RPMI7951 (cell line): ENCODE measurements around the gene GCH1. TPM values are rescaled to one million over a fixed set of nuclear protein-coding genes. Genes with fewer than 3 reads are reported as not detected.
"Not testable (repeated sequence)": the region's sequence is repeated elsewhere in the genome, so short reads cannot be mapped to it uniquely, and the experiment has no call there.

Experiments
- DNase-seq: peaks from one replicate; pipeline ENCODE4 v3.0.0-alpha.2; 2012; ENCODE audit warnings: low read depth
- total RNA-seq: library from RNA; depleted of rRNA; stranded (reverse); fragments of >200 nt; shearing (Covaris generic); gene quantifications from 2 replicates; pipeline ENCODE4 v1.2.3, GENCODE V29; 2014; rRNA removed

GCH1 gene
- 1.3 and 3.5 TPM in 2 replicates for total RNA-seq

- peak; percentile 37 for DNase-seq
Measured at GRCh38 chr14:54902521-54903420, at the start of gene GCH1. TSS of gene GCH1 (minus strand) at chr14:54902826. CDS start at chr14:54902663, 163 bp downstream.

GRCh38 chr14:54947230-54947629 is 44.6 kb upstream of the GCH1 start:
- DNase-seq, result no peak

GRCh38 chr14:54946500-54946899 is 43.9 kb upstream of the GCH1 start:
- no peak for DNase-seq

- no peak for DNase-seq
Measured at GRCh38 chr14:54944737-54945391, 42.2 kb upstream of the GCH1 start.

- DNase-seq, result no peak
Measured at GRCh38 chr14:54942913-54943312, 40.3 kb upstream of the GCH1 start.

GRCh38 chr14:54936816-54937215 is 34.2 kb upstream of the GCH1 start:
- DNase-seq, result no peak

- DNase-seq, result peak; percentile 27
Measured at GRCh38 chr14:54935958-54936357, 33.3 kb upstream of the GCH1 start.

- DNase-seq, result no peak
Measured at GRCh38 chr14:54935100-54935499, 32.5 kb upstream of the GCH1 start.

- no peak for DNase-seq
Measured at GRCh38 chr14:54933006-54933405, 30.4 kb upstream of the GCH1 start.

- DNase-seq, result no peak
Measured at GRCh38 chr14:54931598-54932340, 29.1 kb upstream of the GCH1 start.

GRCh38 chr14:54931101-54931500 is 28.5 kb upstream of the GCH1 start:
- DNase-seq, result no peak

- no peak for DNase-seq
Measured at GRCh38 chr14:54929556-54929955, 26.9 kb upstream of the GCH1 start.

GRCh38 chr14:54928216-54928615 is 25.6 kb upstream of the GCH1 start:
- DNase-seq, result no peak

- DNase-seq, result no peak
Measured at GRCh38 chr14:54927551-54927950, 24.9 kb upstream of the GCH1 start.

- not testable (repeated sequence) for DNase-seq
Measured at GRCh38 chr14:54926570-54926969, 23.9 kb upstream of the GCH1 start.

- DNase-seq, result no peak
Measured at GRCh38 chr14:54922598-54922997, 20.0 kb upstream of the GCH1 start.

- DNase-seq, result no peak
Measured at GRCh38 chr14:54920052-54920451, 17.4 kb upstream of the GCH1 start.

GRCh38 chr14:54919330-54919729 is 16.7 kb upstream of the GCH1 start:
- no peak for DNase-seq

- DNase-seq, result no peak
Measured at GRCh38 chr14:54918427-54918826, 15.8 kb upstream of the GCH1 start.

GRCh38 chr14:54916101-54916500 is 13.5 kb upstream of the GCH1 start:
- no peak for DNase-seq

- no peak for DNase-seq
Measured at GRCh38 chr14:54909817-54910558, 7.4 kb upstream of the GCH1 start.

- not testable (repeated sequence) for DNase-seq
Measured at GRCh38 chr14:54908973-54909372, 6.3 kb upstream of the GCH1 start.
